ENCODE results near the gene LYRM4.

The LYRM4 gene

GRCh38 chr6:5123296-5124143 lies 137.2 kb downstream of the LYRM4 start:
- no peak overlapping the region for H3K27ac ChIP-seq (ENCODE audit: extremely low read depth, low read depth, low read length)
- no peaks in the 10 kb centered on the region for H3K9me3 ChIP-seq (ENCODE audit: control insufficient read depth, insufficient read depth, low read depth, low read length)
- POLR2A ChIA-PET, result interaction anchor here (0.6 kb wide), 1 partner anchor 9 kb away, joined by 3 read pairs; no protein-coding TSS in a partner anchor
- no peaks in the 10 kb centered on the region for H3K4me1 ChIP-seq (ENCODE audit: control insufficient read depth, insufficient read depth, low read length)
- CTCF ChIA-PET, result interaction anchor here (0.6 kb wide), 1 partner anchor 858 kb away, joined by 3 read pairs; no protein-coding TSS in a partner anchor
- no peaks in the 10 kb centered on the region for H3K36me3 ChIP-seq (ENCODE audit: control insufficient read depth in 2 of 2, insufficient read depth in 1 of 2, low read length in 2 of 2)
- no peak overlapping the region for H3K4me3 ChIP-seq (ENCODE audit: low read depth, low read length)
- TF ChIP-seq, protein P1, sequence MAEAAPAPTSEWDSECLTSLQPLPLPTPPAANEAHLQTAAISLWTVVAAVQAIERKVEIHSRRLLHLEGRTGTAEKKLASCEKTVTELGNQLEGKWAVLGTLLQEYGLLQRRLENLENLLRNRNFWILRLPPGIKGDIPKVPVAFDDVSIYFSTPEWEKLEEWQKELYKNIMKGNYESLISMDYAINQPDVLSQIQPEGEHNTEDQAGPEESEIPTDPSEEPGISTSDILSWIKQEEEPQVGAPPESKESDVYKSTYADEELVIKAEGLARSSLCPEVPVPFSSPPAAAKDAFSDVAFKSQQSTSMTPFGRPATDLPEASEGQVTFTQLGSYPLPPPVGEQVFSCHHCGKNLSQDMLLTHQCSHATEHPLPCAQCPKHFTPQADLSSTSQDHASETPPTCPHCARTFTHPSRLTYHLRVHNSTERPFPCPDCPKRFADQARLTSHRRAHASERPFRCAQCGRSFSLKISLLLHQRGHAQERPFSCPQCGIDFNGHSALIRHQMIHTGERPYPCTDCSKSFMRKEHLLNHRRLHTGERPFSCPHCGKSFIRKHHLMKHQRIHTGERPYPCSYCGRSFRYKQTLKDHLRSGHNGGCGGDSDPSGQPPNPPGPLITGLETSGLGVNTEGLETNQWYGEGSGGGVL (tag by site-specific recombination; IDR thresholded peaks at IDR 0.05), result no peak
- TF ChIP-seq, protein P2, sequence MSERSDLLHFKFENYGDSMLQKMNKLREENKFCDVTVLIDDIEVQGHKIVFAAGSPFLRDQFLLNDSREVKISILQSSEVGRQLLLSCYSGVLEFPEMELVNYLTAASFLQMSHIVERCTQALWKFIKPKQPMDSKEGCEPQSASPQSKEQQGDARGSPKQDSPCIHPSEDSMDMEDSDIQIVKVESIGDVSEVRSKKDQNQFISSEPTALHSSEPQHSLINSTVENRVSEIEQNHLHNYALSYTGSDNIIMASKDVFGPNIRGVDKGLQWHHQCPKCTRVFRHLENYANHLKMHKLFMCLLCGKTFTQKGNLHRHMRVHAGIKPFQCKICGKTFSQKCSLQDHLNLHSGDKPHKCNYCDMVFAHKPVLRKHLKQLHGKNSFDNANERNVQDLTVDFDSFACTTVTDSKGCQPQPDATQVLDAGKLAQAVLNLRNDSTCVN (tag by site-specific recombination; optimal IDR thresholded peaks at IDR 0.05), result no peak
- TF ChIP-seq ZBTB48 (tag by site-specific recombination; IDR thresholded peaks at IDR 0.05), result no peak
- no peak for TF ChIP-seq ZNF140 (tag by site-specific recombination; IDR thresholded peaks at IDR 0.05)
- TF ChIP-seq, protein P3, sequence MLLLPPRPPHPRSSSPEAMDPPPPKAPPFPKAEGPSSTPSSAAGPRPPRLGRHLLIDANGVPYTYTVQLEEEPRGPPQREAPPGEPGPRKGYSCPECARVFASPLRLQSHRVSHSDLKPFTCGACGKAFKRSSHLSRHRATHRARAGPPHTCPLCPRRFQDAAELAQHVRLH (tag by site-specific recombination; IDR thresholded peaks at IDR 0.05), result no peak
- no peak for TF ChIP-seq MEIS1 (CRISPR knock-in tag; IDR thresholded peaks at IDR 0.05; ENCODE audit: borderline replicate concordance)
- TF ChIP-seq YY1 (tag by site-specific recombination; IDR thresholded peaks at IDR 0.05), result no peak
- no peak for TF ChIP-seq ZNF514 (tag by site-specific recombination; IDR thresholded peaks at IDR 0.05)
- TF ChIP-seq ZNF138 (tag by site-specific recombination; IDR thresholded peaks at IDR 0.05; ENCODE audit: borderline replicate concordance), result no peak
- TF ChIP-seq ZNF610 (tag by site-specific recombination; IDR thresholded peaks at IDR 0.05; ENCODE audit: borderline replicate concordance), result no peak

DNA sequence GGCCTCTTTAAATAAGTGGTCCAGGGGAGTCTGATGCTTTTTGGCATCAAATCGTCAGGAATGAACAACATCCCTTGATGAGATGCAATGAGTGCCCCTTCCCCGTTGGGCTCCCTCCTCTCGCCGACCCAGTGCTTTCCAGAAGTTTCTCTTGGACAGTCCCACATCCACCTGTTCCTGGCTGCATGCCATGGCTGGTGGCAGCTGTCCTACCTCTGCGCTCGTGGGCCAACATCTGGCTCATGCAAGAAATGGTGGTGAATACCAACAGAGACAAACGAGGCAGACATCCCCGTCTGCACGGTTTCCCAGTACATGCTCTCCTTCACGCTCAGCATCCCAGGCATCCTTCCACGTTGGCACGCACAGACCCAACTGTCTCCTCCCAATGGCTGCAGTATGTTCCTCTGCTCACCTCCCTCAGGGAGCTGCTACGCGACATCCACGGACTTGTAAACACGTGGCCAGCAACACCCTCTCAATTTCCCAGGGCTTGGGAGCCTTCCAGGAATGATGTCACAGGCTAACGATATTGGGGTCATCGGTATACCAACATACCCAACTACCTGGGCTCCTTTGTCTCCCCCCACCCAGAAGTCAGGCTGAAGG lies 138.1 kb downstream of the LYRM4 start:
- H3K4me3 ChIP-seq (ENCODE audit: low read depth, low read length), result no peak overlapping the region
- H3K9me3 ChIP-seq (ENCODE audit: control insufficient read depth, insufficient read depth, low read depth, low read length), result no peaks in the 10 kb centered on the region
- H3K4me1 ChIP-seq (ENCODE audit: control insufficient read depth, insufficient read depth, low read length), result no peaks in the 10 kb centered on the region
- no peaks in the 10 kb centered on the region for H3K36me3 ChIP-seq (ENCODE audit: control insufficient read depth in 2 of 2, insufficient read depth in 1 of 2, low read length in 2 of 2)
- CTCF ChIA-PET, result interaction anchor here (0.6 kb wide), 2 partner anchors 858 to 966 kb away, joined by 3 read pairs; no protein-coding TSS in a partner anchor
- POLR2A ChIA-PET, result no interaction called here
- no peak overlapping the region for H3K27ac ChIP-seq (ENCODE audit: extremely low read depth, low read depth, low read length)
- TF ChIP-seq OSR2 (tag by site-specific recombination; IDR thresholded peaks at IDR 0.05) (no peak), ZFP69B (tag by site-specific recombination; IDR thresholded peaks at IDR 0.05) (no peak), PRDM6 (tag by site-specific recombination; IDR thresholded peaks at IDR 0.05) (no peak), ZNF548 (tag by site-specific recombination; IDR thresholded peaks at IDR 0.05) (no peak), ZNF23 (tag by site-specific recombination; IDR thresholded peaks at IDR 0.05; ENCODE audit: borderline replicate concordance) (no peak), SP3 (tag by site-specific recombination; IDR thresholded peaks at IDR 0.05) (no peak), ZNF138 (tag by site-specific recombination; IDR thresholded peaks at IDR 0.05; ENCODE audit: borderline replicate concordance) (no peak), ZNF544 (tag by site-specific recombination; IDR thresholded peaks at IDR 0.05) (no peak), KLF16 (tag by site-specific recombination; IDR thresholded peaks at IDR 0.05) (no peak)
- TF ChIP-seq, protein P3 (tag by site-specific recombination; IDR thresholded peaks at IDR 0.05), result no peak

Measured in HEK293 (cell line).